ENCODE measurements around the gene PKD2.
"Not testable (repeated sequence)": the region's sequence is repeated elsewhere in the genome, so short reads cannot be mapped to it uniquely, and the experiment has no call there.

Gene PKD2

GRCh38 chr4:87985887-87986200, 21.6 kb upstream of the PKD2 start:
- DNase-seq (ENCODE audit: low read depth in 1 of 2, low spot score in 1 of 2) = no peak

- DNase-seq (ENCODE audit: low read depth in 1 of 2, low spot score in 1 of 2) = no peak
These were observed 20.9 kb upstream of the PKD2 start for GRCh38 chr4:87986508-87986907.

GRCh38 chr4:87989765-87990164, 17.7 kb upstream of the PKD2 start:
- DNase-seq (ENCODE audit: low read depth in 1 of 2, low spot score in 1 of 2) = no peak

GRCh38 chr4:87995435-87995834, 12.0 kb upstream of the PKD2 start:
- no peak for DNase-seq (ENCODE audit: low read depth in 1 of 2, low spot score in 1 of 2)

- DNase-seq (ENCODE audit: low read depth in 1 of 2, low spot score in 1 of 2) = not testable (repeated sequence)
These were observed 8.2 kb upstream of the PKD2 start for GRCh38 chr4:87999191-87999691.

- no peak for DNase-seq (ENCODE audit: low read depth in 1 of 2, low spot score in 1 of 2)
These were observed 5.6 kb upstream of the PKD2 start for GRCh38 chr4:88001871-88002270.

- no peak for DNase-seq (ENCODE audit: low read depth in 1 of 2, low spot score in 1 of 2)
These were observed 4.6 kb upstream of the PKD2 start for GRCh38 chr4:88002786-88003185.

GRCh38 chr4:88003261-88003660, 4.2 kb upstream of the PKD2 start:
- no peak for DNase-seq (ENCODE audit: low read depth in 1 of 2, low spot score in 1 of 2)

GRCh38 chr4:88005076-88005475, 2.4 kb upstream of the PKD2 start:
- no peak for DNase-seq (ENCODE audit: low read depth in 1 of 2, low spot score in 1 of 2)

GRCh38 chr4:88005946-88006345, 1.5 kb upstream of the PKD2 start:
- DNase-seq (ENCODE audit: low read depth in 1 of 2, low spot score in 1 of 2) = no peak

GRCh38 chr4:88006956-88007303, 505 bp upstream of the PKD2 start:
- no peak for DNase-seq (ENCODE audit: low read depth in 1 of 2, low spot score in 1 of 2)

- DNase-seq (ENCODE audit: low read depth in 1 of 2, low spot score in 1 of 2) = no peak
These were observed 797 bp downstream of the PKD2 start for GRCh38 chr4:88008122-88008742.

- DNase-seq (ENCODE audit: low read depth in 1 of 2, low spot score in 1 of 2) = no peak
These were observed 1.3 kb downstream of the PKD2 start for GRCh38 chr4:88008743-88009171.

GRCh38 chr4:88009871-88010270, 2.4 kb downstream of the PKD2 start:
- no peak for DNase-seq (ENCODE audit: low read depth in 1 of 2, low spot score in 1 of 2)

- DNase-seq (ENCODE audit: low read depth in 1 of 2, low spot score in 1 of 2) = no peak
These were observed 3.5 kb downstream of the PKD2 start for GRCh38 chr4:88010966-88011365.

- no peak for DNase-seq (ENCODE audit: low read depth in 1 of 2, low spot score in 1 of 2)
These were observed 5.2 kb downstream of the PKD2 start for GRCh38 chr4:88012647-88013046.

GRCh38 chr4:88014386-88014905, 7.0 kb downstream of the PKD2 start:
- DNase-seq (ENCODE audit: low read depth in 1 of 2, low spot score in 1 of 2) = no peak

GRCh38 chr4:88015659-88016295, 8.3 kb downstream of the PKD2 start:
- DNase-seq (ENCODE audit: low read depth in 1 of 2, low spot score in 1 of 2) = no peak

- DNase-seq (ENCODE audit: low read depth in 1 of 2, low spot score in 1 of 2) = no peak
These were observed 10.3 kb downstream of the PKD2 start for GRCh38 chr4:88017516-88018297.

- no peak for DNase-seq (ENCODE audit: low read depth in 1 of 2, low spot score in 1 of 2)
These were observed 11.0 kb downstream of the PKD2 start for GRCh38 chr4:88018466-88018865.

- DNase-seq (ENCODE audit: low read depth in 1 of 2, low spot score in 1 of 2) = no peak
These were observed 14.4 kb downstream of the PKD2 start for GRCh38 chr4:88021824-88022223.

GRCh38 chr4:88022289-88022688, 14.9 kb downstream of the PKD2 start:
- no peak for DNase-seq (ENCODE audit: low read depth in 1 of 2, low spot score in 1 of 2)
